Epithelial cell of esophagus (primary cell): ENCODE data around the gene MYO9A.

ENCODE experiments used
- DNase-seq: peaks from one replicate; pipeline ENCODE4 v3.0.0; 2010; ENCODE audit warnings: low read depth
- H3K4me3 ChIP-seq: 2 replicates; pipeline ENCODE4 v1.5.1; 2011; ENCODE audit warnings: mild to moderate bottlenecking, low read length, control low read depth
- CTCF ChIP-seq: IDR thresholded peaks from 2 replicates; pipeline ENCODE4 v1.5.1; 2011; ENCODE audit warnings: low read depth, mild to moderate bottlenecking, low read length, control low read depth, inconsistent platforms; ENCODE audit not compliant: insufficient read depth; ENCODE audit errors: missing control alignments

Gene MYO9A

GRCh38 chr15:72070817-72071447, 47.0 kb downstream of the MYO9A start:
- no peak for TF ChIP-seq CTCF
- DNase-seq = no peak
- no peak overlapping the region for H3K4me3 ChIP-seq

- no peak overlapping the region for H3K4me3 ChIP-seq
- no peak for TF ChIP-seq CTCF
- no peak for DNase-seq
Measured at GRCh38 chr15:72068856-72069255, 49.1 kb downstream of the MYO9A start.

GRCh38 chr15:72065801-72066200, 52.1 kb downstream of the MYO9A start:
- H3K4me3 ChIP-seq = no peak overlapping the region
- TF ChIP-seq CTCF = no peak
- DNase-seq = no peak

GRCh38 chr15:72063186-72063585, 54.8 kb downstream of the MYO9A start:
- DNase-seq = peak; percentile 8
- no peak for TF ChIP-seq CTCF
- no peak overlapping the region for H3K4me3 ChIP-seq

GRCh38 chr15:72062319-72062718, 55.6 kb downstream of the MYO9A start:
- TF ChIP-seq CTCF = no peak
- DNase-seq = no peak
- H3K4me3 ChIP-seq = no peak overlapping the region

GRCh38 chr15:72060687-72061250, 57.2 kb downstream of the MYO9A start:
- DNase-seq = no peak
- no peak for TF ChIP-seq CTCF
- H3K4me3 ChIP-seq = no peak overlapping the region

- no peak overlapping the region for H3K4me3 ChIP-seq
- no peak for TF ChIP-seq CTCF
- no peak for DNase-seq
Measured at GRCh38 chr15:72058585-72058984, 59.4 kb downstream of the MYO9A start.
